ENCODE measurements around the gene ZNRF3.

ZNRF3 gene

DNA sequence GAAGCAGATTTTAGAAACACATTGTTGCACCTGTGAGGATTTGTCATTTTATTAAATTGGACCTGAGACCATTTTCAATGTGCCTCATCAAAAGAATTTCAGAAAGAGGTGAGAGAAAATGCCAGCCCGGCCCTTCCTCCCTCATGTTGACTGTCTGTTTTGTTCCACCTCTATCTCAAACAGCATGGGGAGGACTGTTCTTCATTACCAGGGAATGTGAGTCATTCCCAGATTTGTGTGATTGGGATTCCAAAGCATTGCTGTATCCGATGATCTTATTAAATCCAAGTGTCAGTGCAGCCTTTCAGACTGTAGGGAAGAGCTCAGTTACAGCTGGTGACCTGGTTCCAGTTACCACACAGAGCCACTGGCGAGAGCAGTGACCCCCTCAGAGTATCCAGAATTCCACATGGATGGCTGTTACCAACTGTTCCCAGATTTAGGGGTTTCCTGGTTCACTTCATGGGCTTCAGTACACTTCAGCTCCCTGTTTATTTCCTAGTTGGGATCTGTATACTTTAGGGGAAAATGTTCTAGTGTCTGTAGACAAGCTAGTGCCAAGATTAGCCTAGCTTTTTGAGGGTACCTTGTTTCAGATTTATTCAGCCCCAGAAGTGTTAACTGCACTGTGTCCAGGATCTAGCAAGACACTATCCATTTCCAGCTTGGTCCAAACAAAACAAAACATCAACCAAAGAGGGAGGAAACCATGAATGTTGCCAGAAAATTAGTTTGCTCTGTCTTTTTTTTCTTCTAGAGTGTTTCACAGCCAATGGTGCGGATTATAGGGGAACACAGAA, 210.3 kb downstream of the ZNRF3 start:
- DNase-seq, result no peak

DNA sequence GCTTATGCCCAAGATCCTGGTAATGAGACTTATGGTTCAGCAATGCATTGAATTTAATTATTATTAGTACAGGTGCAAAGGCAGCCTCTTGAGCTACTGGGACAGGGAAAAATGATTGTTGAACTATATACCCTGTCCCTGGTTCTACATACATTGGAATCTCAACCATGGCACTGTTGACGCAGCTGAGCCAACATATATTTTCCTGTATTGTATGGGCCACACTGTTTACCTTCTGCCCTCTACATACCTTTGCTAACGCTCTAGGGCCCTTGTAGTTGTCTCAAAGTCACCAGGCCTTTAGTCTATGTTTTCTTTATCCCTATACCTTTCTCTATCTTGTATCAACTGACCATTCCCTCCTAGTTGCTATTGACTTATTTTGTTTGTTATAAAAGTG, 212.1 kb downstream of the ZNRF3 start:
- no peak for DNase-seq

DNA sequence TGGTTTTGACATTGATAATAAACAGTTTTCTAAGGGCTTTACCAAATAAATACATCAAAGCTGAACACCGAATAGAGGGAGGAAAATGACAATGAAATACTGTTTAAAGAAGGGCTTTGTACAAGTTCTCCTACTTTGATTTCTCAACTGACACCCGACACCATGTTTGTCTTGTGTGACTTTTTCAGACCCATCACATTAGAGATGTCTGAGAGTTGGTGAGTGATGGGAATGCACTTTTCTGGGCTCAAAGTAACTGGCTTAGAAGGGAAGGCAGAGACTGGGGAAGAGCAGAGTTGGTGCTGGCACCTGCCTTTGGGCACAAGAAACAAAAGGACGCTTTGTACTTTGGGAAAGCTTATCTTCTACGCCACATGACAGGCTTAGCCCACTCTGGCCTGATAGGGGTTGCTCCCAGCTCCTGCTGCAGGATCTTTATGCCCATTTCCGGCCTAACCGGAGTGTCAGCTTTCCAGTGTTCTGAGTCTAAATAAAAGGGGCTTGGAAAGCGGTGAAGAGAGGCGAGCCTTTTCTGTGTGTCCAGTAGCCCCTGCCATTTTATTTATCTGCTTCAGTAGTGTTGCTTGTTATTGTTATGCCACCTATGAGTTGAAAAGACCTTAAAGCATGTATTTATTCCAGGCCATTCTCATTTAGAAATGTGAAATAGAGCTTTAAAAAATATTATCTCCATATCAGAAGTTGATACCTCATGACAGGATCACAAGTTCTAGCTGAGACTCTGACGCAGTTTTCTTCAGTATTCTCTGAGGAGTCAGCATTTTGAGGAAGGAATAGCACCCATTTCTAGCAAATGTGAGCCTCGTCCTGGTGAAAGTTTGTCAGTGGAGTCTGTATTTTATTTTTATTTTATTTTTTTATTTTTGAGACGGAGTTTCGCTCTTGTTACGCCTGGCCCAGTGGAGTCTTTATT, 213.6 kb downstream of the ZNRF3 start:
- no peak for DNase-seq

DNA sequence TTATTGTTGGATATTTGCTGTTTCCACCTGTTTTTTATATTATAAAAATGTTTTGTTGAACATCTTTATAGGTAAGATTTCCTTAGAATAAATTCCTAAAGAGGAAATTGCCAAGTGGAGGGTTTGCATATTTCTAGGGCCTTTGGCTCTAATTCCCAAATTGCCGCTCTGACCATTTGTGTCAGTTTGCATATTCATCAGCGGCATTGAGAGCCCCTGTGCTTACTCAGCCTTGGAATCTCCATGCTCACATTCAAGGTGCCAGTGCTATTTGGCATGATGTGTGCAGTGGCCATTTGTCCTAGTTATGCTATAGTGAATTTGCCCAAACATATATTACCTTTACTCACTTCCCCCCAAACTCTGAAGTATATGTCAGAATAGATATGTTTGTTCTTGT, 214.9 kb downstream of the ZNRF3 start:
- DNase-seq, result no peak

DNA sequence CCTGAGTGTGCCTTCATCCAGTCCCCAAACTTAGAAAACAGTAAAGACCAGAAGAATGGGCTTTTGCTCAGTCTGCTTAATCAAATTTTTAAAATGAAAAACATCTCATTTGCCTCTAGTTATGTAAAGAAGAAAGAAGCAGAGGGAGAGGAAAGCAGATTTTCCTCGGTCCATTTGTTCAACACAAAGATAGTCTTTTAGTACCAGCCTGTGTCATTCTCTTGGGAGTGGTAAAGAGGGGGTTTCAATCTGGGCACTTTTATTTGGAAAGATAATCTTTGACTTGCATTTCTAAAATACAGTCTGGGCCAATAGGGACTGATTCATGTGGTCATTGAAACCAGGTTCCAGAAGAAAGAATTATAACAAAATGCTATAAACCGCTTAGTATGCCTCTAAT, 218.9 kb downstream of the ZNRF3 start:
- DNase-seq, result no peak

- DNase-seq, result no peak
These were observed 219.7 kb downstream of the ZNRF3 start for GRCh38 chr22:29103121-29103520.

GRCh38 chr22:29105468-29105867, 222.1 kb downstream of the ZNRF3 start:
- DNase-seq, result no peak

DNA sequence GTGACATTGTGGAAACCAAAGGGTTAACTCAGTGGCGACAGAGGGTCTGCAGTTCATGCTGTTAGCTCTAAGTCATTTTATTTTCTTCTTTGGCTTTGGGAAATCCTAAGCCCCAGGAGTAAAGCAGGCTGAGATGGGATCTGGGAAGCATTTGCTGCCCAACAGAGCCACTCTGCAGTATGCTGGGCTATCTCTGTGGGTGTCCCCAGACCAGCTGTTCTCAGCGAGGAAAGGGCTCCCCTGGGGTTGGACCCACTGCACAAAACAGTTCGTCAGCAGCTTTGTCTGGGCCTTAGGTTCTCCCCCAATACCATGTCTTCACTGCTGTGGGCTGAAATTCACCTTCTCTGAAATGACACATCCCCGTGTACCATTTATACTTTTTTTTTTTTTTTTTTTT, 223.5 kb downstream of the ZNRF3 start:
- DNase-seq, result no peak

Data from T-helper 2 cell (primary cell).